ENCODE results near the gene ANKS1A. TPM values are rescaled to one million over a fixed set of nuclear protein-coding genes. Genes with fewer than 3 reads are reported as not detected.

The ANKS1A gene
- polyA plus RNA-seq, 1 of the 3 experiments (the other 2 are of a cell fraction): 7.6 TPM

GRCh38 chr6:35061651-35062410 is 172.8 kb downstream of the ANKS1A start (continued):
- no peak for TF ChIP-seq NFIC (IDR thresholded peaks at IDR 0.05; ENCODE audit: borderline replicate concordance)
- TF ChIP-seq MEF2A (IDR thresholded peaks at IDR 0.05; ENCODE audit: borderline replicate concordance, low read depth): no peak
- no peak for TF ChIP-seq USF2 (IDR thresholded peaks at IDR 0.05; ENCODE audit: borderline replicate concordance, low read depth, low read length)

GRCh38 chr6:35062676-35063574 is 173.9 kb downstream of the ANKS1A start:
- no peaks in the 10 kb centered on the region for H3K9me3 ChIP-seq
- no peak overlapping the region for H2AFZ ChIP-seq (ENCODE audit: low read depth)
- no peak overlapping the region for H3K27ac ChIP-seq (ENCODE audit: low read depth in 2 of 2, low read length in 1 of 2)
- H3K9ac ChIP-seq: no peak overlapping the region
- DNase-seq: no peak
- ChIA-PET POLR2A (no interaction called here), CTCF (interaction anchor here (0.9 to 1.1 kb wide), 2 partner anchors 10 to 12 kb away, joined by 3 to 5 read pairs; no protein-coding TSS in a partner anchor)
- TF ChIP-seq RCOR1 (IDR thresholded peaks at IDR 0.05; ENCODE audit: low read length) (no peak), ELF1 (IDR thresholded peaks at IDR 0.05) (no peak), FOSL2 (IDR thresholded peaks at IDR 0.05; ENCODE audit: borderline replicate concordance, low read depth) (no peak), JUND (IDR thresholded peaks at IDR 0.05) (no peak), YY1 (IDR thresholded peaks at IDR 0.05; ENCODE audit: low read depth) (no peak), MXI1 (IDR thresholded peaks at IDR 0.05; ENCODE audit: low read depth, low read length) (no peak), REST (IDR thresholded peaks at IDR 0.05; ENCODE audit: low read depth, low read length) (no peak), NFIC (IDR thresholded peaks at IDR 0.05; ENCODE audit: borderline replicate concordance) (no peak), USF2 (IDR thresholded peaks at IDR 0.05; ENCODE audit: borderline replicate concordance, low read depth, low read length) (no peak), TEAD4 (IDR thresholded peaks at IDR 0.05; ENCODE audit: borderline replicate concordance, insufficient read depth) (no peak)
- H3K79me2 ChIP-seq (ENCODE audit: insufficient read depth): no peaks in the 10 kb centered on the region
- H3F3A ChIP-seq (replicated peaks; ENCODE audit: insufficient read depth): no peaks in the 10 kb centered on the region
- no peaks in the 10 kb centered on the region for H4K20me1 ChIP-seq (ENCODE audit: insufficient read depth)
- H3K4me1 ChIP-seq (ENCODE audit: control insufficient read depth in 1 of 2, insufficient read depth in 2 of 2, low read depth in 1 of 2, low read length in 1 of 2): peaks cover 0 to 3% of the 10 kb centered on the region in 2 experiments; a peak in 1 of 4 replicates
- peaks cover 0 to 29% of the 10 kb centered on the region in 2 experiments for H3K36me3 ChIP-seq (replicated peaks in 1 of 2; ENCODE audit: control insufficient read depth in 1 of 2, insufficient read depth in 2 of 2, low read length in 1 of 2)
- WGBS (ENCODE audit: low lambda C conversion rate): 98% methylated on average over 14 of the region's 14 CpGs
- no peak overlapping the region for H3K4me3 ChIP-seq (ENCODE audit: low read depth in 2 of 2, low read length in 1 of 2)
- H3K4me2 ChIP-seq: no peak overlapping the region
- H3K9me2 ChIP-seq: no peaks in the 10 kb centered on the region
- H3K27me3 ChIP-seq (ENCODE audit: insufficient read depth): no peaks in the 10 kb centered on the region
